ENCODE data around the gene MIF4GD.

Gene MIF4GD

GRCh38 chr17:75227729-75228128, 43.3 kb downstream of the MIF4GD start:
- Histone ChIP-seq H3K4me3 (ENCODE audit: low read depth, low read length) (no peak overlapping the region), H3K9me3 (ENCODE audit: insufficient read depth, low read depth, low read length) (no peaks in the 10 kb centered on the region), H3K14ac (ENCODE audit: low read length) (no peak overlapping the region), H3K4ac (ENCODE audit: low read depth, low read length) (no peak overlapping the region), H3K9ac (ENCODE audit: low read length) (no peak overlapping the region), H4K12ac (ENCODE audit: low read depth, low read length) (no peak overlapping the region), H2AFZ (ENCODE audit: insufficient read depth, low read length, poor library complexity) (no peak overlapping the region), H2BK12ac (ENCODE audit: low read length) (no peak overlapping the region), H4K8ac (ENCODE audit: low read depth, low read length) (no peak overlapping the region), H4K91ac (ENCODE audit: low read depth, low read length) (no peak overlapping the region), H3K79me2 (ENCODE audit: control insufficient read depth, insufficient read depth, low read length, poor library complexity) (no peaks in the 10 kb centered on the region), H2BK5ac (ENCODE audit: low read depth, low read length, poor library complexity) (no peak overlapping the region), H3K4me1 (ENCODE audit: control insufficient read depth in 1 of 2, insufficient read depth in 2 of 2, low read length in 2 of 2) (no peaks in the 10 kb centered on the region), H3K79me1 (ENCODE audit: low read length) (no peaks in the 10 kb centered on the region), H2BK120ac (ENCODE audit: insufficient read depth, low read length, poor library complexity) (no peak overlapping the region), H2AK5ac (ENCODE audit: low read length) (no peak overlapping the region), H3K18ac (ENCODE audit: low read length) (no peak overlapping the region), H3K23ac (ENCODE audit: low read length) (no peak overlapping the region), H3K36me3 (ENCODE audit: control insufficient read depth in 1 of 2, insufficient read depth in 2 of 2, low read length in 2 of 2) (peaks cover 62 to 69% of the 10 kb centered on the region in 2 experiments), H3K4me2 (ENCODE audit: low read length) (no peak overlapping the region), H3K27me3 (ENCODE audit: insufficient read depth, low read length) (no peaks in the 10 kb centered on the region), H3K27ac (ENCODE audit: low read depth, low read length) (no peak overlapping the region)
- WGBS (ENCODE audit: extremely low coverage, insufficient coverage, insufficient read length) = no CpG with 5 or more reads among the region's 5 CpGs
- no peak for DNase-seq

- no peak overlapping the region for H3K14ac ChIP-seq (ENCODE audit: low read length)
- H3K79me2 ChIP-seq (ENCODE audit: control insufficient read depth, insufficient read depth, low read length, poor library complexity) = no peaks in the 10 kb centered on the region
Observed at GRCh38 chr17:75225016-75225415, 46.0 kb downstream of the MIF4GD start.

GRCh38 chr17:75219815-75220214, 51.2 kb downstream of the MIF4GD start:
- no peak overlapping the region for H2AK5ac ChIP-seq (ENCODE audit: low read length)
- no peak overlapping the region for H2AFZ ChIP-seq (ENCODE audit: insufficient read depth, low read length, poor library complexity)
- H3K18ac ChIP-seq (ENCODE audit: low read length) = no peak overlapping the region
- no CpG with 5 or more reads among the region's 3 CpGs for WGBS (ENCODE audit: extremely low coverage, insufficient coverage, insufficient read length)
- H3K23ac ChIP-seq (ENCODE audit: low read length) = no peak overlapping the region
- H3K27me3 ChIP-seq (ENCODE audit: insufficient read depth, low read length) = no peaks in the 10 kb centered on the region
- H3K9me3 ChIP-seq (ENCODE audit: insufficient read depth, low read depth, low read length) = no peaks in the 10 kb centered on the region
- no peak overlapping the region for H4K91ac ChIP-seq (ENCODE audit: low read depth, low read length)
- no peak overlapping the region for H3K27ac ChIP-seq (ENCODE audit: low read depth, low read length)
- H3K4me1 ChIP-seq (ENCODE audit: control insufficient read depth in 1 of 2, insufficient read depth in 2 of 2, low read length in 2 of 2) = no peaks in the 10 kb centered on the region
- no peak overlapping the region for H3K4ac ChIP-seq (ENCODE audit: low read depth, low read length)
- H3K79me1 ChIP-seq (ENCODE audit: low read length) = no peaks in the 10 kb centered on the region
- H2BK5ac ChIP-seq (ENCODE audit: low read depth, low read length, poor library complexity) = no peak overlapping the region
- H3K79me2 ChIP-seq (ENCODE audit: control insufficient read depth, insufficient read depth, low read length, poor library complexity) = no peaks in the 10 kb centered on the region
- peaks cover 31 to 58% of the 10 kb centered on the region in 2 experiments for H3K36me3 ChIP-seq (ENCODE audit: control insufficient read depth in 1 of 2, insufficient read depth in 2 of 2, low read length in 2 of 2)
- no peak overlapping the region for H4K8ac ChIP-seq (ENCODE audit: low read depth, low read length)
- H3K9ac ChIP-seq (ENCODE audit: low read length) = no peak overlapping the region
- no peak overlapping the region for H2BK12ac ChIP-seq (ENCODE audit: low read length)
- H3K4me3 ChIP-seq (ENCODE audit: low read depth, low read length) = no peak overlapping the region
- no peak overlapping the region for H4K12ac ChIP-seq (ENCODE audit: low read depth, low read length)
- no peak overlapping the region for H2BK120ac ChIP-seq (ENCODE audit: insufficient read depth, low read length, poor library complexity)
- no peak overlapping the region for H3K4me2 ChIP-seq (ENCODE audit: low read length)
- no peak overlapping the region for H3K14ac ChIP-seq (ENCODE audit: low read length)
- DNase-seq = no peak

More at GRCh38 chr17:75225016-75225415, 46.0 kb downstream of the MIF4GD start:
- no peak overlapping the region for H2BK120ac ChIP-seq (ENCODE audit: insufficient read depth, low read length, poor library complexity)
- H3K4me3 ChIP-seq (ENCODE audit: low read depth, low read length) = no peak overlapping the region
- no peak overlapping the region for H4K8ac ChIP-seq (ENCODE audit: low read depth, low read length)
- no peaks in the 10 kb centered on the region for H3K9me3 ChIP-seq (ENCODE audit: insufficient read depth, low read depth, low read length)
- DNase-seq = no peak
- no peak overlapping the region for H3K18ac ChIP-seq (ENCODE audit: low read length)
- H2AFZ ChIP-seq (ENCODE audit: insufficient read depth, low read length, poor library complexity) = no peak overlapping the region
- no peak overlapping the region for H2AK5ac ChIP-seq (ENCODE audit: low read length)
- no peak overlapping the region for H3K27ac ChIP-seq (ENCODE audit: low read depth, low read length)
- H3K27me3 ChIP-seq (ENCODE audit: insufficient read depth, low read length) = no peaks in the 10 kb centered on the region
- no peak overlapping the region for H4K12ac ChIP-seq (ENCODE audit: low read depth, low read length)
- no peaks in the 10 kb centered on the region for H3K79me1 ChIP-seq (ENCODE audit: low read length)
- peaks cover 40 to 52% of the 10 kb centered on the region in 2 experiments for H3K36me3 ChIP-seq (ENCODE audit: control insufficient read depth in 1 of 2, insufficient read depth in 2 of 2, low read length in 2 of 2)
- no peak overlapping the region for H2BK5ac ChIP-seq (ENCODE audit: low read depth, low read length, poor library complexity)
- H3K9ac ChIP-seq (ENCODE audit: low read length) = no peak overlapping the region
- no peak overlapping the region for H2BK12ac ChIP-seq (ENCODE audit: low read length)
- no peak overlapping the region for H4K91ac ChIP-seq (ENCODE audit: low read depth, low read length)
- WGBS (ENCODE audit: extremely low coverage, insufficient coverage, insufficient read length) = no CpG with 5 or more reads among the region's 14 CpGs
- no peak overlapping the region for H3K4ac ChIP-seq (ENCODE audit: low read depth, low read length)
- no peak overlapping the region for H3K4me2 ChIP-seq (ENCODE audit: low read length)
- no peak overlapping the region for H3K23ac ChIP-seq (ENCODE audit: low read length)
- H3K4me1 ChIP-seq (ENCODE audit: control insufficient read depth in 1 of 2, insufficient read depth in 2 of 2, low read length in 2 of 2) = no peaks in the 10 kb centered on the region

GRCh38 chr17:75218131-75218530, 52.9 kb downstream of the MIF4GD start:
- no peak overlapping the region for H3K4me3 ChIP-seq (ENCODE audit: low read depth, low read length)
- no peak overlapping the region for H3K23ac ChIP-seq (ENCODE audit: low read length)
- H3K9me3 ChIP-seq (ENCODE audit: insufficient read depth, low read depth, low read length) = no peaks in the 10 kb centered on the region
- no peak overlapping the region for H2BK5ac ChIP-seq (ENCODE audit: low read depth, low read length, poor library complexity)
- no CpG with 5 or more reads among the region's 6 CpGs for WGBS (ENCODE audit: extremely low coverage, insufficient coverage, insufficient read length)
- no peak overlapping the region for H2AK5ac ChIP-seq (ENCODE audit: low read length)
- no peak overlapping the region for H3K18ac ChIP-seq (ENCODE audit: low read length)
- H3K4me1 ChIP-seq (ENCODE audit: control insufficient read depth in 1 of 2, insufficient read depth in 2 of 2, low read length in 2 of 2) = no peaks in the 10 kb centered on the region
- H3K4me2 ChIP-seq (ENCODE audit: low read length) = no peak overlapping the region
- no peak overlapping the region for H2BK12ac ChIP-seq (ENCODE audit: low read length)
- H3K4ac ChIP-seq (ENCODE audit: low read depth, low read length) = no peak overlapping the region
- H4K91ac ChIP-seq (ENCODE audit: low read depth, low read length) = no peak overlapping the region
- H3K36me3 ChIP-seq (ENCODE audit: control insufficient read depth in 1 of 2, insufficient read depth in 2 of 2, low read length in 2 of 2) = peaks cover 34 to 68% of the 10 kb centered on the region in 2 experiments
- no peaks in the 10 kb centered on the region for H3K27me3 ChIP-seq (ENCODE audit: insufficient read depth, low read length)
- H3K14ac ChIP-seq (ENCODE audit: low read length) = no peak overlapping the region
- H4K8ac ChIP-seq (ENCODE audit: low read depth, low read length) = no peak overlapping the region
- H2AFZ ChIP-seq (ENCODE audit: insufficient read depth, low read length, poor library complexity) = no peak overlapping the region
- H2BK120ac ChIP-seq (ENCODE audit: insufficient read depth, low read length, poor library complexity) = no peak overlapping the region
- DNase-seq = no peak
- H3K9ac ChIP-seq (ENCODE audit: low read length) = no peak overlapping the region
- H3K27ac ChIP-seq (ENCODE audit: low read depth, low read length) = no peak overlapping the region
- H3K79me1 ChIP-seq (ENCODE audit: low read length) = no peaks in the 10 kb centered on the region
- H4K12ac ChIP-seq (ENCODE audit: low read depth, low read length) = no peak overlapping the region
- H3K79me2 ChIP-seq (ENCODE audit: control insufficient read depth, insufficient read depth, low read length, poor library complexity) = no peaks in the 10 kb centered on the region

Measured in trophoblast cell (in vitro differentiated cells and primary cell).